ENCODE data around the gene IQCF2.

DNA sequence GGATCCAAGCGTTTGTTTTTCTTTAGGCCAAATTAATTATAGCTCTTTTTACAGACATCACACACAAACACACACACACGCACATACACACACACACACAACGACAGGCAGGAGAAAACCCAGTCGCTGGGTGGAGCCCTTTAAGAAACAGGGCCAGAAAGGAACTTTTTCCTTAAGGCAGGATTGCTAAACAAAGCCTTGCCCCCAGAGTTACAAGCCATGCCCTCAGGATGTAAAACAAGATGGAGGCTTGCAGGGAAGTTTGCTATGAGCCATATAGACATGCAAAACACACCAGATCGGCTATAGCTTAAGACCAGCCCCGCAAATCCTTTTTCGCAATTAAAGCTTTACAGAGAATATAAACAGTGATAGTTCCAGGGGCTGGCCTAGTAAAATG is 16.3 kb upstream of the IQCF2 start:
- TF ChIP-seq, protein P1, sequence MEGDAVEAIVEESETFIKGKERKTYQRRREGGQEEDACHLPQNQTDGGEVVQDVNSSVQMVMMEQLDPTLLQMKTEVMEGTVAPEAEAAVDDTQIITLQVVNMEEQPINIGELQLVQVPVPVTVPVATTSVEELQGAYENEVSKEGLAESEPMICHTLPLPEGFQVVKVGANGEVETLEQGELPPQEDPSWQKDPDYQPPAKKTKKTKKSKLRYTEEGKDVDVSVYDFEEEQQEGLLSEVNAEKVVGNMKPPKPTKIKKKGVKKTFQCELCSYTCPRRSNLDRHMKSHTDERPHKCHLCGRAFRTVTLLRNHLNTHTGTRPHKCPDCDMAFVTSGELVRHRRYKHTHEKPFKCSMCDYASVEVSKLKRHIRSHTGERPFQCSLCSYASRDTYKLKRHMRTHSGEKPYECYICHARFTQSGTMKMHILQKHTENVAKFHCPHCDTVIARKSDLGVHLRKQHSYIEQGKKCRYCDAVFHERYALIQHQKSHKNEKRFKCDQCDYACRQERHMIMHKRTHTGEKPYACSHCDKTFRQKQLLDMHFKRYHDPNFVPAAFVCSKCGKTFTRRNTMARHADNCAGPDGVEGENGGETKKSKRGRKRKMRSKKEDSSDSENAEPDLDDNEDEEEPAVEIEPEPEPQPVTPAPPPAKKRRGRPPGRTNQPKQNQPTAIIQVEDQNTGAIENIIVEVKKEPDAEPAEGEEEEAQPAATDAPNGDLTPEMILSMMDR (IDR thresholded peaks at IDR 0.05 in 4 of 5, conservative IDR thresholded peaks at IDR 0.05 in 1 of 5), result no peak
- TF ChIP-seq POLR2A (IDR thresholded peaks at IDR 0.05), result no peak

All from gastrocnemius medialis (tissue), 4 donors.